HEK293 (cell line): ENCODE data around the gene SYT13.

Source experiments
- CTCF ChIA-PET: fragments of 350-600 bp; formaldehyde crosslinking; extraction: SDS; loops from one replicate; lab custom pipeline; 2021; ENCODE audit warnings: antibody characterized with exemption; lab: Yijun Ruan, JAX
- POLR2A ChIA-PET: fragments of 300-600 bp; formaldehyde crosslinking; extraction: SDS; loops from one replicate; lab custom pipeline; 2020; ENCODE audit warnings: antibody characterized with exemption, inconsistent platforms; lab: Yijun Ruan, JAX
- H3K27ac ChIP-seq: fragments of 200-500 bp; sonication (Bioruptor generic); 2 replicates; pipeline ENCODE4 v1.5.1; 2014; ENCODE audit warnings: low read depth, low read length, control low read depth, inconsistent platforms; ENCODE audit errors: extremely low read depth
- H3K36me3 ChIP-seq, 2 experiments: fragments of 200-500 bp in 1 of 2; sonication (Bioruptor generic) in 1 of 2; 1 replicate in 1 of 2; 2 replicates in 1 of 2; pipeline ENCODE4 v1.5.1; 2014 to 2017; ENCODE audit warnings: inconsistent platforms in 2 of 2, low read length in 2 of 2; ENCODE audit not compliant: control insufficient read depth in 2 of 2, insufficient read depth in 1 of 2
- H3K4me1 ChIP-seq: fragments of 200-500 bp; sonication (Bioruptor generic); 2 replicates; pipeline ENCODE4 v1.5.1; 2014; ENCODE audit warnings: mild to moderate bottlenecking, low read length, inconsistent platforms; ENCODE audit not compliant: control insufficient read depth, insufficient read depth
- H3K4me3 ChIP-seq: 2 replicates; pipeline ENCODE4 v1.5.1; 2011; ENCODE audit warnings: low read depth, mild to moderate bottlenecking, control low read depth, low read length, moderate library complexity
- H3K9me3 ChIP-seq: fragments of 200-500 bp; sonication (Bioruptor generic); 2 replicates; pipeline ENCODE4 v1.5.1; 2014; ENCODE audit warnings: low read depth, low read length, inconsistent platforms; ENCODE audit not compliant: control insufficient read depth, insufficient read depth
- KLF9 ChIP-seq: fragments of 450-650 bp; formaldehyde crosslinking; IDR thresholded peaks from 2 replicates; pipeline ENCODE4 v1.5.1; 2016; ENCODE audit warnings: missing biosample characterization, missing genetic modification characterization, low read depth
- ZFP3 ChIP-seq: fragments of 450-650 bp; formaldehyde crosslinking; IDR thresholded peaks from 2 replicates; pipeline ENCODE4 v1.5.1; 2016; ENCODE audit warnings: low read depth, missing biosample characterization, missing genetic modification characterization
- ZNF19 ChIP-seq: fragments of 450-650 bp; formaldehyde crosslinking; IDR thresholded peaks from 2 replicates; pipeline ENCODE4; 2016; ENCODE audit warnings: missing biosample characterization, missing genetic modification characterization, low read depth
- ZNF37A ChIP-seq: fragments of 450-650 bp; IDR thresholded peaks from 2 replicates; pipeline ENCODE4 v1.5.1; 2018; ENCODE audit warnings: missing biosample characterization, missing genetic modification characterization
- ZNF48 ChIP-seq: fragments of 450-650 bp; formaldehyde crosslinking; IDR thresholded peaks from 2 replicates; pipeline ENCODE4 v1.5.1; 2016; ENCODE audit warnings: missing biosample characterization, missing genetic modification characterization
- ZNF571 ChIP-seq: fragments of 450-650 bp; formaldehyde crosslinking; IDR thresholded peaks from 2 replicates; pipeline ENCODE4 v1.5.0; 2017; ENCODE audit warnings: missing biosample characterization, missing genetic modification characterization
- ZNF621 ChIP-seq: fragments of 450-650 bp; formaldehyde crosslinking; IDR thresholded peaks from 2 replicates; pipeline ENCODE4 v1.5.1; 2017; ENCODE audit warnings: missing biosample characterization, missing genetic modification characterization
- ZNF664 ChIP-seq: fragments of 450-650 bp; formaldehyde crosslinking; IDR thresholded peaks from 2 replicates; pipeline ENCODE4 v1.5.1; 2016; ENCODE audit warnings: missing biosample characterization, missing genetic modification characterization
- ZNF76 ChIP-seq: fragments of 450-650 bp; formaldehyde crosslinking; IDR thresholded peaks from 2 replicates; pipeline ENCODE4; 2016; ENCODE audit warnings: low read depth, missing biosample characterization, missing genetic modification characterization, borderline replicate concordance
- ZNF785 ChIP-seq: fragments of 450-650 bp; formaldehyde crosslinking; IDR thresholded peaks from 2 replicates; pipeline ENCODE4 v1.5.1; 2016; ENCODE audit warnings: missing biosample characterization, missing genetic modification characterization
- ZNF837 ChIP-seq: fragments of 450-650 bp; formaldehyde crosslinking; IDR thresholded peaks from 2 replicates; pipeline ENCODE4 v1.5.1; 2016; ENCODE audit warnings: missing biosample characterization, missing genetic modification characterization
- ZSCAN23 ChIP-seq: fragments of 450-650 bp; formaldehyde crosslinking; IDR thresholded peaks from 2 replicates; pipeline ENCODE4 v1.5.1; 2016; ENCODE audit warnings: missing biosample characterization, missing genetic modification characterization
- TF ChIP-seq, protein P1 (sequence below): fragments of 450-650 bp; formaldehyde crosslinking; IDR thresholded peaks from 2 replicates; pipeline ENCODE4 v1.5.1; 2016; ENCODE audit warnings: missing biosample characterization, missing genetic modification characterization
- TF ChIP-seq, protein P2 (sequence below): fragments of 450-650 bp; formaldehyde crosslinking; IDR thresholded peaks from 2 replicates; pipeline ENCODE4 v1.5.1; 2017; ENCODE audit warnings: missing biosample characterization, missing genetic modification characterization
- TF ChIP-seq, protein P3 (sequence below): fragments of 450-650 bp; formaldehyde crosslinking; IDR thresholded peaks from 2 replicates; pipeline ENCODE4 v1.5.1; 2016; ENCODE audit warnings: missing biosample characterization, missing genetic modification characterization
- TF ChIP-seq, protein P4 (sequence below): fragments of 450-650 bp; formaldehyde crosslinking; IDR thresholded peaks from 2 replicates; pipeline ENCODE4 v1.5.1; 2016; ENCODE audit warnings: missing biosample characterization, missing genetic modification characterization

The SYT13 gene

DNA sequence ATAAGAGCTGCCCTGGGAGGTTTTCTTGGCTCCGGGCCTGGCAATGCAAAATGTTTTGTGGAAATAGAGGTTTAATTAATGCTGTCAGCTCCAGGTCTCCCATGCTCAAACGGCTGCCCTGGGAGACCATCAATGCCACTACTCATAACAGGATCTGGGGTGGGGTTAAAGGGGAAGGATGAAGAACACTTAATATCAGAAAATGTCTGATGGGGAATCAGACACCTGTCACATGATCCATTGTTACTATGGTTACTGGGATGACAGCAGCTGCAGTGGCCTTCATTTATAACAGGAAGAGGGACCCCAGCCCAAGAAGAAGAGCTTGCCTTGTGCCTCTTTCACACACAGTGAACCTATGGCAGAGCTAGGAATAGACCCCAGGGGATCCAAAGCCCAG, 2.2 kb upstream of the SYT13 start (continued):
- no peak for TF ChIP-seq ZNF785
- no peak for TF ChIP-seq KLF9
- no peak for TF ChIP-seq ZNF37A (tag by site-specific recombination)
- TF ChIP-seq, all 188 proteins: peak for 0

DNA sequence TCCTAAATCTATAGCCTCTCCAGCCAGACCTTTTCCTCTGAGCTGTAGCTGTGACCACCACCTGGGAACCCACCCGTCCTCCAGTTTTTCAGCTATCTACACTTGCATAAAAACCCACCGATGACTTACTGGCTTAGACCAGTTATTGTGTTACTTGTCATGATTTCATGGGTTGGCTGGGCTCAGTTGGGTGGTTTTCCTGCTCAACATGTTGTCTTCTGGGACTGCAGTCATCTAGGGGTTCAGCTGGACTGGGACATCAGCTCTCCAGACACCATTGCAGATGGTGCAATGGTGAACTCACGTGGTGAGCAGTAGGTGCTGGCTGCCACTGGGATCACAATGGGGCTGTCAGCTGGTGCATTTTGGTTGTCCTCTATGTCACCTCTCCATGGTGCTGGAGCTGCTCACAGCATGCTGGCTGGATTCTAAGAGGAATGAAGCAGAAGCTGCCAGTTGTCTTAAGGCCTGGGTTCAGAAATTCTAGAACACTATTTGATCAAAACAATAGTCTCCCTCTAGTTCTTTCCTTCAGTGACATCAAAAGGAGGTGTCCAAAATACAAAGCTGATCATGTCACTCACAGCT, 1.3 kb upstream of the SYT13 start:
- ChIA-PET POLR2A (no interaction called here), CTCF (interaction anchor here (0.7 to 7.3 kb wide), 8 partner anchors 10 to 183 kb away, joined by 3 to 77 read pairs (median 6); no protein-coding TSS in a partner anchor)
- H3K4me1 ChIP-seq, result no peaks in the 10 kb centered on the region

DNA sequence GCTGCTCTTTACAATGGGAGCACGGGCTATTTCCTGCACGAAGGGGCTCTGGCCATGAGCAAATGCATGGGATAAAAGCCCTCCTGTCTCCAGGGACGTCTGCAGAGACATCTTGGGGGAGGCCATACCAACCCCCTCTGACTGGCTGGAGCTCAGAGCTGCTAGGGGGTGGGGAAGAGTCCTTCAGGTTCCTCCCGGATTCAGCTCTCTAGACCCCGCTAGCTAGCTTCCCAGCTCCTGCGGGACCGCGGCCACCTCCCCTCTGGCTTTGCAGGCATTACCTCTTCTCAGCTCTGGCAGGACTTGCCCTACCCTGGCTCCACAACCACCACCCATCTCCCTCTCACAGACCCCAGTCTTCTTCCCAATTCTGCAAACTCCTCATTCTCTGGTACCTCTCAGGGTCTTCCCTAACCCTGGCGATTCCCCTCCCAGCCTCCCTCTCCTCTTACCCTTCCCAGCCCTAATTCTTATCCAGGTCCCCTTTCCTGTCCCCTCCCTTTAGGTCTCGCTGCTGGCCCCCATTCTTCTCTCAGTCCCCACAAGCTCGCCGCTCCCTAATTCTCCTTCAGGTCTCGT, 802 bp downstream of the SYT13 start:
- Histone ChIP-seq H3K36me3 (no peaks in the 10 kb centered on the region), H3K4me3 (no peak overlapping the region), H3K4me1 (no peaks in the 10 kb centered on the region), H3K9me3 (no peaks in the 10 kb centered on the region), H3K27ac (no peak overlapping the region)
- ChIA-PET POLR2A (no interaction called here), CTCF (interaction anchor here (1.2 to 7.3 kb wide), 3 partner anchors 33 to 374 kb away, joined by 3 to 77 read pairs (median 11); no protein-coding TSS in a partner anchor)
- TF ChIP-seq ZNF664 (tag by site-specific recombination), result no peak
- no peak for TF ChIP-seq ZFP3 (tag by site-specific recombination)
- TF ChIP-seq, protein P1, sequence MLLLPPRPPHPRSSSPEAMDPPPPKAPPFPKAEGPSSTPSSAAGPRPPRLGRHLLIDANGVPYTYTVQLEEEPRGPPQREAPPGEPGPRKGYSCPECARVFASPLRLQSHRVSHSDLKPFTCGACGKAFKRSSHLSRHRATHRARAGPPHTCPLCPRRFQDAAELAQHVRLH (tag by site-specific recombination), result no peak
- TF ChIP-seq, protein P2, sequence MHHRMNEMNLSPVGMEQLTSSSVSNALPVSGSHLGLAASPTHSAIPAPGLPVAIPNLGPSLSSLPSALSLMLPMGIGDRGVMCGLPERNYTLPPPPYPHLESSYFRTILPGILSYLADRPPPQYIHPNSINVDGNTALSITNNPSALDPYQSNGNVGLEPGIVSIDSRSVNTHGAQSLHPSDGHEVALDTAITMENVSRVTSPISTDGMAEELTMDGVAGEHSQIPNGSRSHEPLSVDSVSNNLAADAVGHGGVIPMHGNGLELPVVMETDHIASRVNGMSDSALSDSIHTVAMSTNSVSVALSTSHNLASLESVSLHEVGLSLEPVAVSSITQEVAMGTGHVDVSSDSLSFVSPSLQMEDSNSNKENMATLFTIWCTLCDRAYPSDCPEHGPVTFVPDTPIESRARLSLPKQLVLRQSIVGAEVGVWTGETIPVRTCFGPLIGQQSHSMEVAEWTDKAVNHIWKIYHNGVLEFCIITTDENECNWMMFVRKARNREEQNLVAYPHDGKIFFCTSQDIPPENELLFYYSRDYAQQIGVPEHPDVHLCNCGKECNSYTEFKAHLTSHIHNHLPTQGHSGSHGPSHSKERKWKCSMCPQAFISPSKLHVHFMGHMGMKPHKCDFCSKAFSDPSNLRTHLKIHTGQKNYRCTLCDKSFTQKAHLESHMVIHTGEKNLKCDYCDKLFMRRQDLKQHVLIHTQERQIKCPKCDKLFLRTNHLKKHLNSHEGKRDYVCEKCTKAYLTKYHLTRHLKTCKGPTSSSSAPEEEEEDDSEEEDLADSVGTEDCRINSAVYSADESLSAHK (tag by site-specific recombination), result no peak

More for the DNA sequence above, 1.3 kb upstream of the SYT13 start:
- no peaks in the 10 kb centered on the region for H3K36me3 ChIP-seq
- no peak overlapping the region for H3K4me3 ChIP-seq
- no peaks in the 10 kb centered on the region for H3K9me3 ChIP-seq
- H3K27ac ChIP-seq, result no peak overlapping the region
- TF ChIP-seq, protein P3, sequence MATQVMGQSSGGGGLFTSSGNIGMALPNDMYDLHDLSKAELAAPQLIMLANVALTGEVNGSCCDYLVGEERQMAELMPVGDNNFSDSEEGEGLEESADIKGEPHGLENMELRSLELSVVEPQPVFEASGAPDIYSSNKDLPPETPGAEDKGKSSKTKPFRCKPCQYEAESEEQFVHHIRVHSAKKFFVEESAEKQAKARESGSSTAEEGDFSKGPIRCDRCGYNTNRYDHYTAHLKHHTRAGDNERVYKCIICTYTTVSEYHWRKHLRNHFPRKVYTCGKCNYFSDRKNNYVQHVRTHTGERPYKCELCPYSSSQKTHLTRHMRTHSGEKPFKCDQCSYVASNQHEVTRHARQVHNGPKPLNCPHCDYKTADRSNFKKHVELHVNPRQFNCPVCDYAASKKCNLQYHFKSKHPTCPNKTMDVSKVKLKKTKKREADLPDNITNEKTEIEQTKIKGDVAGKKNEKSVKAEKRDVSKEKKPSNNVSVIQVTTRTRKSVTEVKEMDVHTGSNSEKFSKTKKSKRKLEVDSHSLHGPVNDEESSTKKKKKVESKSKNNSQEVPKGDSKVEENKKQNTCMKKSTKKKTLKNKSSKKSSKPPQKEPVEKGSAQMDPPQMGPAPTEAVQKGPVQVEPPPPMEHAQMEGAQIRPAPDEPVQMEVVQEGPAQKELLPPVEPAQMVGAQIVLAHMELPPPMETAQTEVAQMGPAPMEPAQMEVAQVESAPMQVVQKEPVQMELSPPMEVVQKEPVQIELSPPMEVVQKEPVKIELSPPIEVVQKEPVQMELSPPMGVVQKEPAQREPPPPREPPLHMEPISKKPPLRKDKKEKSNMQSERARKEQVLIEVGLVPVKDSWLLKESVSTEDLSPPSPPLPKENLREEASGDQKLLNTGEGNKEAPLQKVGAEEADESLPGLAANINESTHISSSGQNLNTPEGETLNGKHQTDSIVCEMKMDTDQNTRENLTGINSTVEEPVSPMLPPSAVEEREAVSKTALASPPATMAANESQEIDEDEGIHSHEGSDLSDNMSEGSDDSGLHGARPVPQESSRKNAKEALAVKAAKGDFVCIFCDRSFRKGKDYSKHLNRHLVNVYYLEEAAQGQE (tag by site-specific recombination), result peak; percentile 44; the same call in 1 of the 2 replicates
- TF ChIP-seq ZNF837, result no peak
- TF ChIP-seq, all 188 proteins: peak for 1

DNA sequence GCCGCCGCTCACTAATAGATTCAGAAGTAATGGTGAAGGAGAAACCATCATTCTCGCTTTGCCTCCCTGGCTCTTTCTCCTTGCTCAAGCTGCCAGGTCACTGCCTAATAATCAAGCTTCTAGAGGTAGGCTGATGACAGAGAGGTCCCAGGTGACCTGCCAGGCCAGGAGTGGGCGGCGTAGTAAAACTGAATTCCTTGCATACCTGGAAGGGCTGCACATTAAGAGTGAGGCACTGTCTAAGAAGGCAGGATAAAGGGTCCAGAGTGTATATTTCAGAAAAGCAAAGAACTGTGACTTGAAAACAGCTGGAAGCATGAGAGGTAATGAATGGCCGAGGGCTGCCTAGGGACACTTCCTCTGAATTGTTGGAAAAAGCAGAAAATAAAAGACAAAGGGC, 4.1 kb downstream of the SYT13 start:
- Histone ChIP-seq H3K4me1 (no peaks in the 10 kb centered on the region), H3K36me3 (no peaks in the 10 kb centered on the region), H3K4me3 (no peak overlapping the region), H3K9me3 (no peaks in the 10 kb centered on the region), H3K27ac (no peak overlapping the region)
- TF ChIP-seq ZNF76 (tag by site-specific recombination), result no peak
- TF ChIP-seq ZNF19 (tag by site-specific recombination), result no peak
- no peak for TF ChIP-seq ZNF621
- TF ChIP-seq, protein P4, sequence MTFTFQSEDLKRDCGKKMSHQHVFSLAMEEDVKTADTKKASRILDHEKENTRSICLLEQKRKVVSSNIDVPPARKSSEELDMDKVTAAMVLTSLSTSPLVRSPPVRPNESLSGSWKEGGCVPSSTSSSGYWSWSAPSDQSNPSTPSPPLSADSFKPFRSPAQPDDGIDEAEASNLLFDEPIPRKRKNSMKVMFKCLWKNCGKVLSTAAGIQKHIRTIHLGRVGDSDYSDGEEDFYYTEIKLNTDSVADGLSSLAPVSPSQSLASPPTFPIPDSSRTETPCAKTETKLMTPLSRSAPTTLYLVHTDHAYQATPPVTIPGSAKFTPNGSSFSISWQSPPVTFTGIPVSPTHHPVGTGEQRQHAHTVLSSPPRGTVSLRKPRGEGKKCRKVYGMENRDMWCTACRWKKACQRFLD (tag by site-specific recombination), result no peak
- no peak for TF ChIP-seq ZSCAN23
- TF ChIP-seq ZNF571 (tag by site-specific recombination), result no peak
- TF ChIP-seq ZNF48 (tag by site-specific recombination), result no peak
- POLR2A ChIA-PET, result no interaction called here
- CTCF ChIA-PET, result interaction anchor here (0.6 to 1.6 kb wide), 4 partner anchors 69 to 194 kb away, joined by 4 to 5 read pairs (median 4); no protein-coding TSS in a partner anchor
